Keratinocyte (primary cell): ENCODE measurements around the gene RGS17.

ENCODE experiments used
- CTCF ChIP-seq, 3 experiments: IDR thresholded peaks in 1 of 3; conservative IDR thresholded peaks in 1 of 3; optimal IDR thresholded peaks in 1 of 3; 2 replicates in 2 of 3; 3 replicates in 1 of 3; pipeline versions ENCODE3 to v1.5.1; 2011; ENCODE audit warnings: low read length in 3 of 3, mild to moderate bottlenecking in 3 of 3, moderate library complexity in 2 of 3, control low read depth in 1 of 3, inconsistent platforms in 1 of 3; ENCODE audit not compliant: insufficient read depth in 2 of 3; ENCODE audit errors: extremely low read depth in 1 of 3
- EZH2 ChIP-seq: IDR thresholded peaks from one replicate; pipeline ENCODE4 v1.6.1; 2012; ENCODE audit warnings: inconsistent platforms, mild to moderate bottlenecking, low read length, moderate library complexity

DNA sequence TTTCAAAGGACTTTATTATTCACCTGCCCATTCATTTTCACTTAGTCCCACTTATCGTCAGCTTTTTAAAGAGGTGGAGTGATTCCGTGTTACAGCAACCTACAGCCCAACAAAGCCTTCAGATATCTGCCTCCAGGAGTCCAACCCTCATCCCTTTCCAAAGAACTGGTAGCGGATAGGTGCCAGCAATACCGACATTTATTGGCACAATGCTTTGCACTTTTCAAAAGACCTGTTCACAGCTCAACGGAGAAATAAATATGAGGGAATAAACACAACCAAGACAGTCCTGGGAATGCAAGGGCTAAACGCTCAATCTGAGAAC, 127.8 kb downstream of the RGS17 start:
- no peak for TF ChIP-seq CTCF (optimal IDR thresholded peaks at IDR 0.05 in 1 of 3, IDR thresholded peaks at IDR 0.05 in 1 of 3, conservative IDR thresholded peaks at IDR 0.05 in 1 of 3; ENCODE audit: extremely low read depth in 1 of 3, insufficient read depth in 2 of 3, low read length in 3 of 3)
- no peak for TF ChIP-seq EZH2
